Measurements from ENCODE around the gene AKT1S1.

The AKT1S1 gene

DNA sequence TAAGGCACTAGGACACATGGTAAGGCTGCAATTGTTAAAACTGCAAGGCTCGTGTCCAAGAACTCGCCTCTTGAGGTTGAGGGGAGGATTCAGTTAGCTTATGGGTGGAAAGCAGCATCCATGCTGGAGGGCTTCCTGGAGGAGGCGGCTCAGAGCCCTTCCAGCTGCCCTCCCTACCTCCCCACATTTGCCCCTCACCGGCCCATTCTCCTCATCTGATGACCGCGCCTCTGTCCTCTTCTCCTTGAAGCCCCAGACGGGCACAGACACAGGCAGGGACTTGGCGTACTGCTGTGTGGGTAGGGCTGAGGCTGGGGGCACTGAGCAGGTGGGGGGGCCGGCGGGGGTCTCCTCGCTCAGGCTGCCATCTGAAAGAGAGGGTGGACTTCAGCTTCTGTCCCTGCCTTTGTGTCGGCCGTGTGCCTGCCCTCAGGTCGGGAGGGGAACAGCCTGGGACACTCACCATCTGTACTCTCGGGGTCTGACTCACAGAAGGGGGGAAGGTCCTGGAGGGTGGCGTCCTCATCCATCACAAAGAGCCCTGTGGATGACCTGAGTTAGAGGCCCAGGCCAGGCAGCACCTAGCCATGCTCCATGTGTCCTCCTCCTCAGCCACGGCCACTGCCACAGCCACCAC lies 5.7 kb downstream of the AKT1S1 start:
- no peak overlapping the region for H3K4me3 ChIP-seq (ENCODE audit: low read depth, low read length)

GRCh38 chr19:49870309-49870901 lies 6.8 kb downstream of the AKT1S1 start:
- peak overlapping the region; percentile 54 for H3K4me3 ChIP-seq (ENCODE audit: low read depth, low read length)

GRCh38 chr19:49869484-49870308 lies 7.5 kb downstream of the AKT1S1 start:
- peak overlapping the region; percentile 54 for H3K4me3 ChIP-seq (ENCODE audit: low read depth, low read length)

DNA sequence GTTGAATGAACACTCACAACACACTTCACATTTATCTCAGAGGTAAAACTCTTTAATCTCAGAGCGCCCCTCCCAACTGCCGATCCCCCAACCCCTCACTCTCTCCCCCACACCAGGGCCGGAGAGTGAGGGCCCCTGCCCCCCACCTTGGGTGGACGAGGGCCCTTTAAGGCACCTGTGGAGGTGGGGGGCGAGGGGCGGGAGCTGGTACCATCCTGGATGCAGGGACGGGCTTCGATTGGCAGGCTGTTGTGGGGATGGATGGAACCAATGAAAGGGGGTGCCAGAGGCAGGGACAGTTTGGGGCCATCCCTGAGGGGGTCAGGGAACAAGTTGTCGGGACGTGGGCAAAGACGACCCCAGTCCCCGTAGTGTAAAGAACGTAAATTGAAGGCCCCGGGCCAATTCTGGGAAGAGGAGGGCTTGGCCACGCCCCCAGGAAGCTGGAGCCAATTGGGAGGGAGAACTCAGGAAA lies 8.1 kb downstream of the AKT1S1 start:
- H3K4me3 ChIP-seq (ENCODE audit: low read depth, low read length): no peak overlapping the region

GRCh38 chr19:49866933-49867782 lies 10.0 kb downstream of the AKT1S1 start, which contains the start of gene PNKP:
PNKP (minus strand) TSS chr19:49867576; CDS start chr19:49867204, 372 bp downstream.
- peak within 1 kb of the TSS; percentile 94 for H3K4me3 ChIP-seq (ENCODE audit: low read depth, low read length)

- no peak overlapping the region for H3K4me3 ChIP-seq (ENCODE audit: low read depth, low read length)
These were observed 12.3 kb downstream of the AKT1S1 start for GRCh38 chr19:49864890-49865289.

GRCh38 chr19:49863935-49864320 lies 13.2 kb downstream of the AKT1S1 start:
- no peak overlapping the region for H3K4me3 ChIP-seq (ENCODE audit: low read depth, low read length)

GRCh38 chr19:49863254-49863934 lies 13.8 kb downstream of the AKT1S1 start:
- H3K4me3 ChIP-seq (ENCODE audit: low read depth, low read length): no peak overlapping the region

DNA sequence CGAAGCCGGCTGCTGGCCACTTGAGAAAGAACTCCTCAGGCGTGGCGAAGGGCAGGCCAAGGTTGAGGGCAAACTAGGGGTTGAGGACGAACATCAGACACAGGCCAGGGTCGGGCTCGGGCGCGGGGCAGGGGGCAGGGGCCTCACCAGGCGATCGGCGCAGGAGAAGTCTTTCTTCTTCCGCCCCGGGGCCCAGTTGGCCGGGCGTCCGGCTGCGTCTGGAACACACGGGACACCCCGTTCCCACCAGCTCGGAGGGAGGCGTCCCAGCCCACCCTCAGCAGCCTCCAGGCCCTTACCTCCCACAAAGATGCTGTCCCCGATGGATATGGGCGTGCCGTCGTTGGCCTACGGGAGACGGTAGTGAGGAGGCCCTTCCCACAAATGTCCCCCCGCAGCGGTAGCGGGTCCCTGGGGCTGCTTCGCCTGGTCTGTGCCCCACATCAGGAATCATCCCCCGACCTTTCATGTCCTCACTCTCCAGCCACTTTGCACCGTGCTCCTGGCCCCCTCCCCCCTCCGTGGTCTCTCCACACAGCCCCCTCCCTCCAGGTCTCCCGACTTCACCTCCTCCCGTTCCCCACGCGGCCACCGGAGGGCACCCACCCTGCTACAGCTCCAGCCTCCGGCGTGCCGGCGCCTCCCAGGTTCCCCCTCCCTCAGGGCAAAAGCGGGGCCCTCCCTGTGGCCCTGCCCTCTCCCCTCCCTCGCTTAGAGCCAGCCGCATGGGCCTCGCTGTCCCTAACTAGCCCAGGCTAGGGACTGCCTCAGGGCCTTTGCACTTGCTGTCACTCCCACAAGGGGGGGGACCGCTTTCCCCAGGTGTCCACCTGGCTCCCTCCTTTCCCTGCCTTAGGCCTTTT lies 14.5 kb downstream of the AKT1S1 start:
- H3K4me3 ChIP-seq (ENCODE audit: low read depth, low read length): no peak overlapping the region

DNA sequence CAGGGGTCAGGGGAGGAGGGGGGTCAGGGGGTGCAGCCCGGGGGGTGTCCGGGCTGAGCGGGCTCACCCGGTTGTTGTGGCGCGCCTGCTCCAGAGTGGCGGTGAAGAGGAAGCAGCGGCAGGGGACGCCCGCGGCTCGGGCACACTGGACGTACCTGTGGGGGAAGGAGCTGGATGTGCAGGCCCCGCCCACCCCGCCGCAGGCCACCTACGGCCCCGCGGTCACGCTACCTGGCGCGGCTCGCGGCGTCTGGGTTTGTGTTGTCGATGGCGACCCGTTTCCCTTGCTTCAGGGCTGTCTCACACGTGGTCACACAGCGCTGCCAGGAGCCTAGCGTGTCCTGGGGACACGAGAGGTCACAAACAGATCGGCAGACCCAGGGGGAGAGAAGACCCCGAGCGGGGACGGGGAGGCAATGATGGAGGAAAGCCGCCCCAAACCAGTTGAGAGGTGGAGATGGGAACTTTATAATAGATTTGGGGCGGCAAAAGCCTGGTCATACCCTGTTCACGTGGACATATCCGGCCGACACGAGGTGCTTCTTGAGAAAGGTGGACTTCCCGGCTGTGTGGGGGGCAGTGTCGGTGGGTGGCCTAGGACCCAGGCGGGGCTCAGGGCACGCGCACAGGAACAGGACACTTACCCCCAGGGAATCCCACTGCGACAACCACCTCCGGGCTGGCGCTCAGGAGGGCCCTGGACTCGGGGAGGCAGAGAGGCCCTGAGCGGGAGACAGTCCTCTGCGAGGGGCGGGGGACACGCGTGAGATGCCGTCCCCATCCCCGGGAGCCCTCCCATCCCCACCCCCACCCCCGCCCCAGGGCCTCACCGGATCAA lies 15.4 kb downstream of the AKT1S1 start:
- no peak overlapping the region for H3K4me3 ChIP-seq (ENCODE audit: low read depth, low read length)

DNA sequence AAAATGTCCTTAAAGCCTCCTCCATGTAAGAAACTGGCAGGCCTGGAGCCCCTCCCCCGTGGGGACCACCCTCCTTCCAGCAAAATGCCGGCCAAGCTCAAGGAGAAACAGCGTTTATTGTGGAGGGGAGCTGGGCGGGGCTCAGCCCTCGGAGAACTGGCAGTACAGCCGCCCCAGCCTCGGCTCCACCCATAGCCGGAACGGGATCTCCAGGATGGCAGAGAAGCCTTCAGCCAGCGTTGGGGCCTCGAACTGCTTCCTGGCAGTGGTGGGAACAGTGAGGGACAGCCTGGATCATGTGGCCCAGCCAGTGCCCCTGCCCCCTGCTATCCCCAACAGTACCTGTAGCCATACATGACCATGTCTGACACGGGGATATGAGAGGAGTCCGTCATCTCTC lies 16.0 kb downstream of the AKT1S1 start:
- H3K4me3 ChIP-seq (ENCODE audit: low read depth, low read length): no peak overlapping the region

- no peak overlapping the region for H3K4me3 ChIP-seq (ENCODE audit: low read depth, low read length)
These were observed 16.6 kb downstream of the AKT1S1 start for GRCh38 chr19:49860336-49861102.

DNA sequence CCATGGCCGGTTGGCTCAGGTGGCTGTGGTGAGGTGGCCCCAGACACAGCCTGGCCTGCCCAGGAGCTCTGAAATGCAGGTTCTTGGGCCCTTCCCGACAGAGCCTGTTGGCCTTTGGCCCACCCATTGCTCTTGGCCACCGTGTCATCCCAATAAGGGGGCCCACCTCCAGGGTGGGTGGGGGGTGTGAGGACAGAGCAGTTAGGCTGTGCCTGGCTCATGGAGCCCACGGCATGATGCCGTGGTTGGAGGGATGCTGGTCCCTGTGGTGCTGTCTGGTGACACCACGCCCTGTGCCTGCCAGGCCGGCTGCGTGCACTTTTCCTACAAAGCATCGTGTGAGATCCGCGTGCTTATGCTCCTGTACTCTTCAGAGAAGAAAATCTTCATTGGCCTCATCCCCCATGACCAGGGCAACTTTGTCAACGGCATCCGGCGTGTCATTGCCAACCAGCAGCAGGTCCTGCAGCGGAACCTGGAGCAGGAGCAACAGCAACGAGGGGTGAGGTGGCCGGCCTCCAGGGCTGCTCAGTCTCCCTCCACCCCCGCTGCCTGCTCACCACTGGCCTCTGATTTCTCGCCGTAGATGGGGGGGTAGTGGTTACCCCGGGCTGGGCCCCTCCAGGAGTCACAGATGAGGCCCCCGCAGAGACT lies 17.3 kb downstream of the AKT1S1 start:
- H3K4me3 ChIP-seq (ENCODE audit: low read depth, low read length): no peak overlapping the region

GRCh38 chr19:49858088-49858985 lies 18.8 kb downstream of the AKT1S1 start:
- no peak overlapping the region for H3K4me3 ChIP-seq (ENCODE audit: low read depth, low read length)

GRCh38 chr19:49857838-49858087 lies 19.4 kb downstream of the AKT1S1 start:
- H3K4me3 ChIP-seq (ENCODE audit: low read depth, low read length): no peak overlapping the region

DNA sequence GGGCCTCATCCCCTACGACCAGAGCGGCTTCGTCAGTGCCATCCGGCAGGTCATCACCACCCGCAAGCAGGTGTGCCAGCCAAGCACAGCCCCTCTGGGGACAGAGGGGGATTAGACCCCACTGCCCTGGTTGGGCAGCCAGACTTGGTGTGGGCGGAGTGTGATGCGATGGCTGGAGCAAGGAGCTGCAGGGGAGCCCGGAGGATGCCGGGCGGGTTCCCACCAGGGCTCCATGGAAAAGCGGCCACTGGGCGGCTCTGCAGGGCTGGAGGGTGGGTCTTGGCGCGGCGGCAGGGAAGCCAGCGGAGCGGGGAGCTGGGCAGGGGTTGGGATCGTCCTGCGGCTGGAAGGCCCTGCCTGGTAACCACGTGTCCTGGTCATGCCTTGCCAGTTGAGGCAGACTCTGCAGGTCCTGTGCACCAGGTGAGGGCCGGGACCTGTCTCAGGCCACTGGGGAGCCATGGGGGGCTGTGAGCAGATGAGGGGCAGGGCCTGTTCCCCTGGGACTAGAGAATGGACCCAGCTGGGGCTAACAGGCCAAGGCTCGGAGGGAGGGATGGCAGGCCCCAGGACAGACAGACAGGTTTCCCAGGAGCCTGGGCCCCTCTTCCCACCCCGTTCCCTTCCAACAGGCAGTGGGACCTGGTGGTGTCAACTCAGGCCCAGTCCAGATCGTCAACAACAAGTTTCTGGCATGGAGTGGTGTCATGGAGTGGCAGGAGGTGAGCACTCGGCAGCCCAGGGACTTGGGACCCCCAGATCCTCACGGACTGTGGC lies 19.9 kb downstream of the AKT1S1 start:
- no peak overlapping the region for H3K4me3 ChIP-seq (ENCODE audit: low read depth, low read length)
